ENCODE measurements around the gene CDH12.
"Not testable (repeated sequence)": the region's sequence is repeated elsewhere in the genome, so short reads cannot be mapped to it uniquely, and the experiment has no call there.

Gene CDH12

GRCh38 chr5:22109315-22109714 is 743.8 kb downstream of the CDH12 start:
- DNase-seq: no peak

DNA sequence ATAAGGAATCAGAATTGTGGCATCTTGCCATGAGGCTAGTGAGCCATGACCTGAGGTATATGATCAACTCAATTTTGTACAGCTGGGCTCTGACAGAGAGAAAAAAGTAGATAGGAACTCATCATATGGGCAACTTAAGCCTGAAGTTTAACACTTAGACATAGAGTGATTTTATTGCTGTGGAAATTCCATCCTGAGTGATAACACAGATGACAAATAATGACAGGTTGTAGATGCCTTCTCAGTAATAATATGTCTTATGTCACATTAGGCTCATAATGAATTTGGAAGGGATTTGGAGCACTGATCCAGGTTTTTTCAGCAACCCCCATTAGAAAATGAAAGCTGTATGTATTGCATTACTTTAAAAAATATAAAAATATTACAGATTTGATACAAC is 744.6 kb downstream of the CDH12 start:
- DNase-seq: no peak

- no peak for DNase-seq
Observed at GRCh38 chr5:22102823-22103359, 750.3 kb downstream of the CDH12 start.

- no peak for DNase-seq
Observed at GRCh38 chr5:22088517-22088916, 764.6 kb downstream of the CDH12 start.

- DNase-seq: no peak
Observed at GRCh38 chr5:22079566-22079965, 773.6 kb downstream of the CDH12 start.

DNA sequence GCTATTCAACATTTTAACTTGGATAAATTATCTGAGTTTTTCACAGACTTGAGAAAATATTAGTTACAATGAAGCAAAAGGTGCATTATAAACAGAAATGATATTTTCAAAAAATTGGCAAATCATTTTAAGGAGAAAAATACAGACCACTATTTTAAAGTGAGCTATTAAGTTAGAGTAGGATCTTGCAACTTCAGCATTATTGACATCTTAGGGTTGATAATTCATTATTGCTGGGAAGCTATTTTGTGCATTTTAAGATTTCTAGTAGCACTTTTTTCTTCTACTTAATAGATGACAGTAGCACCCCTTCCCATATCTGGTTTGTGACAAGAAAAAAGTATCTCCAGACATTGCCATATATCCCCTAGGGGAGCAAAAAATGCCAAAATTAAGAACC is 774.1 kb downstream of the CDH12 start:
- no peak for DNase-seq

DNA sequence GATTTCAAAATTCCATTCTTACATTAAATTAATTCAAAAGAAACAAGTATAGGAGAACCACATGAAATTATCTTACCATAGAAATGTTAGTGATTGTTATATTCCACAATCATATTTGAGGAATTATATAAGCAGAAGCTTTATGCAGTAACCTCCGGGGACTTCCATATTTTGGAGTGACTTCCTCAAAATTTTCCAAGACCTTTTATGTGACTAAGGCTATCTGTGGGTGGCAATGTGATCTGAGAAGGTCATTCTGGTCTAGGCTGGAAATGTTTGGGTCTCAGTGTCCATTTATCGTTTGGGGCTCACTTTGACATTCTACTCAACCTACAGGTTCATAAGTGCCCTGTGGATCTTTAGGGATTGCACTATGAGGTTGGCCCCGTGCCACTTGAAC is 776.6 kb downstream of the CDH12 start:
- no peak for DNase-seq

DNA sequence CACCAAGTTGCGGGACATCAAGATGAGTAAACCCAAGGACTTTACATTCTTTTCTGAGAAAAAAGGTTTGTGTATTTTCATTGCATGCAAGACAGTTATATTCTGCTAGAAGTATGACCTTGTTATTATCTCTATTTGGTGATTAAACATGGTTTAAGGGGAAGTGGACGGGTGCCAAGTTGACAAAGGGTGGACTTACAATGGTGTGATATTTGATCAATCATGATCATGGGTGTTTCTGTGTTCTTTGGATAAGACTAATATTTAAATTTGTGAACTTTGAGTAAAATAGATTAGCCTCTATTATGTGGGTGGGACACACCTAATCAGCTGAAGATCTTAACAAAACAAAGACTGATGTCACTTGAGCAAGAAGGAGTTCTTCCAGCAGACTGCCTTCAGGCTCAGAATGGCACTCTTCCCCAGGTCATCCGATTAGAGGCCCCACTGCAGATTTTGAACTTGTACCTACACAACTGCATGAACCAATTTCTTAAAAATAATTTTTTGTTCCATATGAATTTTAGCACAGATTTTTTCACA is 782.9 kb downstream of the CDH12 start:
- DNase-seq: no peak

GRCh38 chr5:22063717-22064116 is 789.4 kb downstream of the CDH12 start:
- no peak for DNase-seq

GRCh38 chr5:22058620-22059019 is 794.5 kb downstream of the CDH12 start:
- DNase-seq: no peak

GRCh38 chr5:22057012-22057411 is 796.1 kb downstream of the CDH12 start:
- no peak for DNase-seq

- DNase-seq: no peak
Observed at GRCh38 chr5:22056601-22057000, 796.5 kb downstream of the CDH12 start.

- DNase-seq: no peak
Observed at GRCh38 chr5:22053195-22053594, 799.9 kb downstream of the CDH12 start.

DNA sequence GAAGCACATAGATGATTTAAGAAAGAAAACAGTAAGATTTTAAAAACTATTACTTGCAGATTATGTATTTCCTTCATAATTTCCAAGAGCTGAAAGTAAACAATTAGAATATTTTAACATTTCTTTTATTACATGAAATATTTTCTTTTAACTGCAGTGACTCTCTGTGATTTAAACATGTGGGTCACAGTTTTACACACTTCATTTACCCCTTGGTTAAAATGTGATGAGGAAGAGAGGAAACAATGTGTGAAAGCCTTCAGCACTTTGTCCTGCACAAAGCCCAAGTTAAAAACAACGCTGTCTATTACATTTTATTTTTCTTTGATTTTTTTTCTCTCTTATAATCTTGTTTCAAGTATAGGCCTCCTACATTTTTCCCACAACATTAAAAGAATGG is 801.3 kb downstream of the CDH12 start:
- no peak for DNase-seq

GRCh38 chr5:22050931-22051330 is 802.2 kb downstream of the CDH12 start:
- no peak for DNase-seq

- no peak for DNase-seq
Observed at GRCh38 chr5:22044229-22044628, 808.9 kb downstream of the CDH12 start.

- DNase-seq: no peak
Observed at GRCh38 chr5:22036061-22036460, 817.1 kb downstream of the CDH12 start.

DNA sequence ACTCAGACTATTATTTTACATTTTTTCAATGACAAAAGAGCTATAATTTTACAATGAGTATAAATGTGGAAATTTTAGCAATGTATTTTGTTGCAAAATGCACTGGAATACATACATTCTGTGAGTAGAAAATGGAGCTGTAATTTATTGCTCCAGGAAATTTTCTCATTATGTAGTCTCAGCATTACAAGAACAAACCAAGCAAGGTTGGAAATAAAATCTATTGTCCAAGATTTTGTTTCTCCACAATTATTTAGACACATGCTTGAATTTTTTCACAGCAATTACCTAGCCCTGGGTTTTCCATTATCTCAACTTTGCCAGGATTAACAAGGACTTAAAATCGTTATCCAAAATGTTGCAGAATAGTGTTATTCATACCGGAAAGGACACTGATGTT is 820.1 kb downstream of the CDH12 start:
- no peak for DNase-seq

DNA sequence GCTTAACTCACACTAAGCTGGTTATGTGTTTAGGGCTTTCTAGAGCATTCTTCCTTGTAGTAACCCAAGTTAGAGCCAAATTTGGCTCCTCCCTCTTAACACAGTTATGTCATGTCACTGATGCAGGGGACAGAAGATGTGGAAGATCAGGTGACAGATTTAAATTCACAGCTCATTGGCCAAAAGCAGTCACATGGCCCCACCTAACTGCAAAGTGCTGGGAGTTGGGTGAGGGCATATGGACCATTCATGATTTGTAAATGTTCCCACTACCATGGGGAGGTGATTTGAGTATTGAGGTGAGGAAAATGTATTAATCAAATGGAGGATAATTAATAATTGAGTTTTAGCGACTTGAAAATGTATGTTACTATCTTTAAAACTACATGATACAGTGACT is 829.4 kb downstream of the CDH12 start:
- DNase-seq: no peak

GRCh38 chr5:22012893-22013292 is 840.3 kb downstream of the CDH12 start:
- not testable (repeated sequence) for DNase-seq

DNA sequence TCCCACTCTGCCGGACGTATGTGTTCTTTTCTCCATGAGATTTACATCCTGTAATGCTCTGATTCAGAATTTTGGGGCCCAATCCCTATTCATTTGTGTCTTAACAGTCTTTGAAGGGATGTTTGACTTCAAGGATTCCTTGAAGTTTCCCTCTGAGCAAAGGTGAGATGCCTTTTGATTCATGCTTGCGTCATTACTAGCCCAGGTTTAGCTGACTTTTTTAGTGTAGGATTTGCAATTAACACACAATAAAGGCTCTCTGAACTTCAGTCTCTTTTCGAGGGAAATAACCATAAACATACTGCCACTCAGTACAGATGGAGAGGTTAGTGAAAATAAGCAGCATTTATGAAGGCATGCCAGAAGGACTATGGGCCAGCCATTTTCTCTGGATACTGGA is 842.3 kb downstream of the CDH12 start:
- not testable (repeated sequence) for DNase-seq

DNA sequence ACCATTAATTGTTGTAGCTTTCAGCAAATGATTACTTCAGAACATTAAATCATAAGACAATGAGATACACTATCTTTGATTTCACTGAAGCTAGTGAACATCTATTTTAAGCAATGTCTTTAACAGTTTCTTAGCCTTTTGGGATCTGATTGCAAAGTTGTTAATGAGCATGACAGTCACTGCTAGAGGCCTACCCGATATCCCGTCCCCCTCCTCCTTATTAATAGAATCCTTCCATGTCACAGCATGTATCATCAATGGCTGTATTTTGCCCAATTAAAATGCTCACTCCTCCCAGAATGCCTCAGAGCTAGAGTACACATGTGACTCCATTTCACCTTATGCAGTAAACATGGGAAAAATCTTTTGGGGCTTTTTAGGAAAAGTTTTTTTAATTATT is 852.0 kb downstream of the CDH12 start:
- not testable (repeated sequence) for DNase-seq

GRCh38 chr5:21985799-21986198 is 867.3 kb downstream of the CDH12 start:
- not testable (repeated sequence) for DNase-seq

GRCh38 chr5:21951571-21951970 is 901.6 kb downstream of the CDH12 start:
- not testable (repeated sequence) for DNase-seq

DNA sequence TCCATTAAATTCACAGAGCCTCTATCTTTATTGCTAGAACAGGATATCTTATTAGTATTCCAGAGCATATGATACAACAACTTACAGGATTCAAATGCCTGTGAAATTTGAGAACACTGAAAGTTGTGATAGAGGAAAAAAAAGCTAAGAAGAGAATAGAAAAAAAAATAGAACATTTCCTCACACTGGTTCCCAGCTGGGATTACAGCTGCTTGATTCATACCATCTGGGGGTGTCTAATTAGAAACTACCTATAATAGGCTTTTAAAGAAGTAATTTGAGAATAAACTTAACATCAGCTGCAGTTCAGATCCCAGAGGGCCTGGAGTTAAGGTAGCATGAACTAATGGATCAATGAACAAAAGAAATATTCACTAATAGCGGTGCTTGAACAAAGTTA is 922.0 kb downstream of the CDH12 start:
- DNase-seq: no peak
